OCI-LY3 (cell line): ENCODE measurements around the gene GRAMD2A.

Source experiments
- H2AFZ ChIP-seq: fragments of 200-600, 300-600 bp; shearing (Covaris generic); 2 replicates; pipeline ENCODE4 v1.6.0; 2014; ENCODE audit warnings: antibody characterized with exemption, low read depth, low read length
- H3K27ac ChIP-seq: fragments of 200-600, 300-600 bp; sonication (generic); 2 replicates; pipeline ENCODE4 v1.5.1; 2014; ENCODE audit warnings: mild to moderate bottlenecking, low read length, moderate library complexity, mixed read lengths
- H3K27me3 ChIP-seq: fragments of 200-600, 300-600 bp; sonication (generic); 2 replicates; pipeline ENCODE4 v1.6.1; 2014; ENCODE audit warnings: low read depth, low read length, mixed read lengths
- H3K36me3 ChIP-seq: fragments of 200-600, 300-600 bp; sonication (generic); replicated peaks from 2 replicates; pipeline ENCODE3; 2014; ENCODE audit warnings: low read depth, low read length, mixed read lengths
- H3K4me1 ChIP-seq: fragments of 300-600, 200-600 bp; sonication (generic); 2 replicates; pipeline ENCODE4 v1.6.1; 2014; ENCODE audit warnings: low read length, mixed read lengths
- H3K4me2 ChIP-seq: fragments of 200-600, 300-600 bp; sonication (generic); 2 replicates; pipeline ENCODE4 v1.6.1; 2014; ENCODE audit warnings: low read length, mixed read lengths
- H3K4me3 ChIP-seq: fragments of 300-600, 200-600 bp; sonication (generic); 2 replicates; pipeline ENCODE4 v1.5.1; 2014; ENCODE audit warnings: antibody characterized with exemption, mild to moderate bottlenecking, low read length, moderate library complexity
- H3K79me2 ChIP-seq: fragments of 300-600, 200-600 bp; shearing (Covaris generic); 2 replicates; pipeline ENCODE4 v1.6.1; 2014; ENCODE audit warnings: mild to moderate bottlenecking, low read length, mixed read lengths
- H3K9ac ChIP-seq: fragments of 300-600, 200-600 bp; shearing (Covaris generic); 2 replicates; pipeline ENCODE4 v1.6.0; 2014; ENCODE audit warnings: mild to moderate bottlenecking, low read length, moderate library complexity
- H3K9me3 ChIP-seq: fragments of 200-600, 300-600 bp; shearing (Covaris generic); 2 replicates; pipeline ENCODE4 v1.6.1; 2014; ENCODE audit warnings: low read length, mixed read lengths; ENCODE audit not compliant: insufficient read depth
- H4K20me1 ChIP-seq: fragments of 200-600, 300-600 bp; sonication (generic); 2 replicates; pipeline ENCODE4 v1.6.1; 2016; ENCODE audit warnings: low read length, mixed read lengths; ENCODE audit not compliant: insufficient read depth
- EZH2phosphoT487 ChIP-seq: fragments of 200-600 bp; shearing (Covaris generic); IDR thresholded peaks from 2 replicates; pipeline ENCODE4 v1.6.1; 2018; ENCODE audit warnings: antibody characterized with exemption, mixed run types, low read depth
- TF ChIP-seq, protein P1 (sequence below): fragments of 200-600, 300-600 bp; sonication (generic); IDR thresholded peaks from 2 replicates; pipeline ENCODE4 v1.5.1; 2014; ENCODE audit warnings: antibody characterized with exemption, low read length, low read depth

The GRAMD2A gene

GRCh38 chr15:72169921-72170611 lies 27.5 kb downstream of the GRAMD2A start:
- Histone ChIP-seq H3K4me3 (no peak overlapping the region), H3K79me2 (no peaks in the 10 kb centered on the region), H3K27ac (no peak overlapping the region), H3K9ac (no peak overlapping the region), H4K20me1 (no peaks in the 10 kb centered on the region), H2AFZ (no peak overlapping the region), H3K9me3 (no peaks in the 10 kb centered on the region), H3K27me3 (peaks cover 19% of the 10 kb centered on the region), H3K36me3 (no peaks in the 10 kb centered on the region), H3K4me2 (no peak overlapping the region), H3K4me1 (peaks cover 4% of the 10 kb centered on the region; the same call in 1 of the 2 replicates)
- TF ChIP-seq EZH2phosphoT487, result no peak
- TF ChIP-seq, protein P1, sequence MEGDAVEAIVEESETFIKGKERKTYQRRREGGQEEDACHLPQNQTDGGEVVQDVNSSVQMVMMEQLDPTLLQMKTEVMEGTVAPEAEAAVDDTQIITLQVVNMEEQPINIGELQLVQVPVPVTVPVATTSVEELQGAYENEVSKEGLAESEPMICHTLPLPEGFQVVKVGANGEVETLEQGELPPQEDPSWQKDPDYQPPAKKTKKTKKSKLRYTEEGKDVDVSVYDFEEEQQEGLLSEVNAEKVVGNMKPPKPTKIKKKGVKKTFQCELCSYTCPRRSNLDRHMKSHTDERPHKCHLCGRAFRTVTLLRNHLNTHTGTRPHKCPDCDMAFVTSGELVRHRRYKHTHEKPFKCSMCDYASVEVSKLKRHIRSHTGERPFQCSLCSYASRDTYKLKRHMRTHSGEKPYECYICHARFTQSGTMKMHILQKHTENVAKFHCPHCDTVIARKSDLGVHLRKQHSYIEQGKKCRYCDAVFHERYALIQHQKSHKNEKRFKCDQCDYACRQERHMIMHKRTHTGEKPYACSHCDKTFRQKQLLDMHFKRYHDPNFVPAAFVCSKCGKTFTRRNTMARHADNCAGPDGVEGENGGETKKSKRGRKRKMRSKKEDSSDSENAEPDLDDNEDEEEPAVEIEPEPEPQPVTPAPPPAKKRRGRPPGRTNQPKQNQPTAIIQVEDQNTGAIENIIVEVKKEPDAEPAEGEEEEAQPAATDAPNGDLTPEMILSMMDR, result no peak

- Histone ChIP-seq H4K20me1 (no peaks in the 10 kb centered on the region), H3K79me2 (no peaks in the 10 kb centered on the region), H3K4me1 (no peaks in the 10 kb centered on the region), H2AFZ (no peak overlapping the region), H3K27me3 (peaks cover 13% of the 10 kb centered on the region), H3K4me2 (no peak overlapping the region), H3K9me3 (no peaks in the 10 kb centered on the region), H3K4me3 (no peak overlapping the region), H3K36me3 (no peaks in the 10 kb centered on the region), H3K27ac (no peak overlapping the region), H3K9ac (no peak overlapping the region)
- TF ChIP-seq EZH2phosphoT487, result no peak
- TF ChIP-seq, protein P1, result no peak
Measured at GRCh38 chr15:72169236-72169920, 28.2 kb downstream of the GRAMD2A start.

DNA sequence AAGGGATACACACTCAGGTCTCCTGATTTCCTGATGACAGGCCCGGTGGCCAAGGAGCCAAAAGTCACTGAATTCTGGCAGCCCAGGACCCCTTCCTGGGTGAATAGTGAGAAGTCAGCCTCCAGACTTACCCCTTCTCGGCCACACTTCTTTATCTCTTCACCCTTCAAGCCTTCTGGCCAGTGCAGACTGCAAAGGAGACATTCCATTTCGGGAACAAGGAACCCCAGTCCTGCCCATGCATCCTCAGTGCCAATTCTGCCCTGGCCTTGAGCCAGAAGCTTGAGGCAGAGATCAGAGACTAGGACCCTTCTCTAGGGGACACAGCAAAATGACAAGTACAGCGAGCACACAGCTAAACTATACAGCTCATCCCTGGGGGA lies 28.8 kb downstream of the GRAMD2A start:
- H3K36me3 ChIP-seq, result no peaks in the 10 kb centered on the region
- TF ChIP-seq, protein P1, result no peak
- no peak for TF ChIP-seq EZH2phosphoT487
- H3K79me2 ChIP-seq, result no peaks in the 10 kb centered on the region
- H3K9ac ChIP-seq, result no peak overlapping the region
- H3K4me3 ChIP-seq, result no peak overlapping the region
- no peak overlapping the region for H2AFZ ChIP-seq
- peaks cover 8% of the 10 kb centered on the region for H3K27me3 ChIP-seq
- no peaks in the 10 kb centered on the region for H3K9me3 ChIP-seq
- no peaks in the 10 kb centered on the region for H3K4me1 ChIP-seq
- H3K27ac ChIP-seq, result no peak overlapping the region
- H4K20me1 ChIP-seq, result no peaks in the 10 kb centered on the region
- no peak overlapping the region for H3K4me2 ChIP-seq

- Histone ChIP-seq H3K9me3 (no peaks in the 10 kb centered on the region), H4K20me1 (no peaks in the 10 kb centered on the region), H3K36me3 (no peaks in the 10 kb centered on the region), H3K79me2 (no peaks in the 10 kb centered on the region), H2AFZ (no peak overlapping the region), H3K9ac (no peak overlapping the region), H3K27me3 (peaks cover 6% of the 10 kb centered on the region), H3K4me1 (no peaks in the 10 kb centered on the region), H3K27ac (no peak overlapping the region), H3K4me2 (no peak overlapping the region), H3K4me3 (no peak overlapping the region)
- TF ChIP-seq, protein P1, result no peak
- TF ChIP-seq EZH2phosphoT487, result no peak
Measured at GRCh38 chr15:72168131-72168807, 29.3 kb downstream of the GRAMD2A start.
